Renal cortical epithelial cell (primary cell): ENCODE measurements around the gene C1orf105. TPM values are rescaled to one million over a fixed set of nuclear protein-coding genes. Genes with fewer than 3 reads are reported as not detected.
"Not testable (repeated sequence)": the region's sequence is repeated elsewhere in the genome, so short reads cannot be mapped to it uniquely, and the experiment has no call there.

Source experiments
- DNase-seq: peaks from one replicate; pipeline ENCODE4 v3.0.0-alpha.2; 2011; ENCODE audit warnings: low read depth
- total RNA-seq: library from RNA; depleted of rRNA; stranded (reverse); fragments of >200 nt; gene quantifications from 2 replicates; pipeline ENCODE4 v1.2.3, GENCODE V29; 2014

The C1orf105 gene
- total RNA-seq, 1 donor from 2014 or later = not detected

- DNase-seq = no peak
Measured at GRCh38 chr1:172427191-172427590, 6.7 kb downstream of the C1orf105 start.

- peak; percentile 85 for DNase-seq
Measured at GRCh38 chr1:172429331-172430127, 9.0 kb downstream of the C1orf105 start.

- DNase-seq = no peak
Measured at GRCh38 chr1:172430128-172430454, 9.6 kb downstream of the C1orf105 start.

GRCh38 chr1:172431204-172431603, 10.7 kb downstream of the C1orf105 start:
- DNase-seq = no peak

- DNase-seq = no peak
Measured at GRCh38 chr1:172431721-172432192, 11.3 kb downstream of the C1orf105 start.

- DNase-seq = not testable (repeated sequence)
Measured at GRCh38 chr1:172437183-172437582, 16.7 kb downstream of the C1orf105 start.

- no peak for DNase-seq
Measured at GRCh38 chr1:172442404-172442803, 21.9 kb downstream of the C1orf105 start.

- DNase-seq = no peak
Measured at GRCh38 chr1:172442843-172443565, 22.5 kb downstream of the C1orf105 start.

GRCh38 chr1:172443666-172444453, 23.4 kb downstream of the C1orf105 start, which contains the start of gene PIGC:
Gene PIGC, minus strand, starts transcription at chr1:172444069. Its CDS starts 1,447 bp downstream, at chr1:172442622.
- peak; percentile 72 for DNase-seq

GRCh38 chr1:172446547-172446946, 26.1 kb downstream of the C1orf105 start:
- DNase-seq = no peak

- DNase-seq = peak; percentile 95
Measured at GRCh38 chr1:172447641-172448040, 27.2 kb downstream of the C1orf105 start.

- DNase-seq = peak; percentile 77
Measured at GRCh38 chr1:172448995-172449584, 28.6 kb downstream of the C1orf105 start.

- peak; percentile 56 for DNase-seq
Measured at GRCh38 chr1:172449585-172450523, 29.4 kb downstream of the C1orf105 start.

GRCh38 chr1:172450524-172450885, 30.0 kb downstream of the C1orf105 start:
- no peak for DNase-seq

GRCh38 chr1:172451002-172451443, 30.5 kb downstream of the C1orf105 start:
- DNase-seq = peak; percentile 86

GRCh38 chr1:172452536-172453152, 32.2 kb downstream of the C1orf105 start:
- no peak for DNase-seq

- no peak for DNase-seq
Measured at GRCh38 chr1:172453153-172453545, 32.7 kb downstream of the C1orf105 start.

GRCh38 chr1:172453607-172454006, 33.1 kb downstream of the C1orf105 start:
- DNase-seq = no peak

- DNase-seq = no peak
Measured at GRCh38 chr1:172455451-172455850, 35.0 kb downstream of the C1orf105 start.

- DNase-seq = no peak
Measured at GRCh38 chr1:172456344-172456769, 35.9 kb downstream of the C1orf105 start.
